ENCODE measurements around the gene HHEX.

The HHEX gene

GRCh38 chr10:92693534-92693893 lies 3.8 kb downstream of the HHEX start:
- no peak for DNase-seq

GRCh38 chr10:92695679-92696605 lies 6.2 kb downstream of the HHEX start:
- DNase-seq = no peak

GRCh38 chr10:92696606-92697383 lies 7.0 kb downstream of the HHEX start:
- no peak for DNase-seq

- DNase-seq = no peak
Observed at GRCh38 chr10:92697663-92698511, 8.1 kb downstream of the HHEX start.

GRCh38 chr10:92699193-92699517 lies 9.4 kb downstream of the HHEX start:
- no peak for DNase-seq

GRCh38 chr10:92699518-92700381 lies 10.0 kb downstream of the HHEX start:
- DNase-seq = no peak

GRCh38 chr10:92702301-92702916 lies 12.7 kb downstream of the HHEX start:
- no peak for DNase-seq

GRCh38 chr10:92712016-92712889 lies 22.5 kb downstream of the HHEX start:
- no peak for DNase-seq

- no peak for DNase-seq
Observed at GRCh38 chr10:92714152-92714845, 24.5 kb downstream of the HHEX start.

- DNase-seq = no peak
Observed at GRCh38 chr10:92714872-92715271, 25.1 kb downstream of the HHEX start.

GRCh38 chr10:92719991-92720830 lies 30.5 kb downstream of the HHEX start:
- peak; percentile 6 for DNase-seq

- DNase-seq = no peak
Observed at GRCh38 chr10:92720831-92721165, 31.0 kb downstream of the HHEX start.

- no peak for DNase-seq
Observed at GRCh38 chr10:92722349-92722748, 32.6 kb downstream of the HHEX start.

GRCh38 chr10:92727141-92727540 lies 37.4 kb downstream of the HHEX start:
- DNase-seq = no peak

- no peak for DNase-seq
Observed at GRCh38 chr10:92727550-92727949, 37.8 kb downstream of the HHEX start.

- no peak for DNase-seq
Observed at GRCh38 chr10:92729886-92730285, 40.1 kb downstream of the HHEX start.

GRCh38 chr10:92732958-92733357 lies 43.2 kb downstream of the HHEX start:
- no peak for DNase-seq

GRCh38 chr10:92734301-92734700 lies 44.5 kb downstream of the HHEX start:
- no peak for DNase-seq

- no peak for DNase-seq
Observed at GRCh38 chr10:92735938-92736337, 46.2 kb downstream of the HHEX start.
